Activated CD8-positive, alpha-beta T cell treated with anti-CD3 and anti-CD28 coated beads, Interleukin-2, amount 10 ng/mL, durations not matched to agents 7 days and 5 days (primary cell): Measurements from ENCODE around the gene ZNF493. TPM values are rescaled to one million over a fixed set of nuclear protein-coding genes. Genes with fewer than 3 reads are reported as not detected.

Source experiments
- ATAC-seq: fragments of 150-1000 bp; cut with Tn5 transposase; one replicate; pipeline ENCODE4 v1.10.0; 2021; ENCODE audit warnings: moderate library complexity
- CTCF ChIA-PET: fragments of 350-600 bp; sonication (Branson Sonifier 250); formaldehyde crosslinking; loops from one replicate; lab custom pipeline; 2021; ENCODE audit warnings: antibody characterized with exemption; lab: Charles Lee
- POLR2A ChIA-PET: fragments of 350-600 bp; sonication (Branson Sonifier 250); formaldehyde crosslinking; loops from one replicate; lab custom pipeline; 2021; ENCODE audit warnings: antibody characterized with exemption; lab: Charles Lee
- DNase-seq: peaks from one replicate; pipeline ENCODE4 v3.0.0-alpha.2; 2020
- H3K27ac Mint-ChIP-seq: one replicate; pipeline ENCODE4 v1.8.0; 2021; ENCODE audit warnings: mild to moderate bottlenecking, mixed read lengths
- H3K27me3 Mint-ChIP-seq: one replicate; pipeline ENCODE4 v1.8.0; 2021; ENCODE audit warnings: low read depth, mixed read lengths
- H3K36me3 Mint-ChIP-seq: one replicate; pipeline ENCODE4 v1.8.0; 2021; ENCODE audit warnings: low read depth, mixed read lengths
- H3K4me1 Mint-ChIP-seq: one replicate; pipeline ENCODE4 v1.8.0; 2021; ENCODE audit warnings: low read depth, mixed read lengths
- H3K4me3 Mint-ChIP-seq: one replicate; pipeline ENCODE4 v1.8.0; 2021; ENCODE audit warnings: mild to moderate bottlenecking, mixed read lengths
- H3K9me3 Mint-ChIP-seq: one replicate; pipeline ENCODE4 v1.8.0; 2022; ENCODE audit warnings: mixed read lengths; ENCODE audit not compliant: insufficient read depth
- total RNA-seq, 2 experiments: library from RNA; stranded (reverse); gene quantifications; one replicate each; pipeline ENCODE4 v1.2.3, GENCODE V29; 2021

Gene ZNF493
- total RNA-seq, 2 experiments from 2014 or later: 20.3 to 21.6 TPM

- Mint-ChIP-seq H3K36me3 (peaks cover 23% of the 10 kb centered on the region), H3K4me1 (peaks cover 9% of the 10 kb centered on the region), H3K9me3 (peaks cover 18% of the 10 kb centered on the region), H3K27ac (peak overlapping the region; percentile 89), H3K4me3 (peak overlapping the region; percentile 91), H3K27me3 (no peaks in the 10 kb centered on the region)
- ChIA-PET CTCF (interaction anchor here (0.5 to 1.4 kb wide), 3 partner anchors 42 to 284 kb away, joined by 3 to 4 read pairs (median 4); partner anchors contain the start of genes ZNF429 and ZNF708), POLR2A (interaction anchor here (0.6 to 2.1 kb wide), 7 partner anchors 12 to 304 kb away, joined by 3 to 15 read pairs (median 7); partner anchors contain the start of genes ZNF100, ZNF429, ZNF493 and ZNF708)
- DNase-seq (peak; percentile 83), ATAC-seq (peak; percentile 99)
Observed at GRCh38 chr19:21463449-21464105, 66.6 kb downstream of the ZNF493 start.

GRCh38 chr19:21466627-21467026, 69.7 kb downstream of the ZNF493 start:
- H3K27me3 Mint-ChIP-seq: no peaks in the 10 kb centered on the region
- ATAC-seq (no peak), DNase-seq (no peak)
- no peak overlapping the region for H3K27ac Mint-ChIP-seq
- POLR2A ChIA-PET: no interaction called here
- H3K4me3 Mint-ChIP-seq: no peak overlapping the region
- peaks cover 14% of the 10 kb centered on the region for H3K36me3 Mint-ChIP-seq
- H3K4me1 Mint-ChIP-seq: peaks cover 9% of the 10 kb centered on the region
- H3K9me3 Mint-ChIP-seq: peaks cover 12% of the 10 kb centered on the region
- CTCF ChIA-PET: no interaction called here

- H3K27ac Mint-ChIP-seq: no peak overlapping the region
- H3K9me3 Mint-ChIP-seq: no peaks in the 10 kb centered on the region
- peaks cover 3% of the 10 kb centered on the region for H3K36me3 Mint-ChIP-seq
- H3K27me3 Mint-ChIP-seq: no peaks in the 10 kb centered on the region
- DNase-seq (no peak), ATAC-seq (no peak)
- no peak overlapping the region for H3K4me3 Mint-ChIP-seq
- ChIA-PET CTCF (no interaction called here), POLR2A (no interaction called here)
- peaks cover under 1% of the 10 kb centered on the region for H3K4me1 Mint-ChIP-seq
Observed at GRCh38 chr19:21468791-21469190, 71.9 kb downstream of the ZNF493 start.

- CTCF ChIA-PET: no interaction called here
- Mint-ChIP-seq H3K4me1 (peaks cover 8% of the 10 kb centered on the region), H3K4me3 (no peak overlapping the region), H3K27ac (no peak overlapping the region), H3K27me3 (no peaks in the 10 kb centered on the region), H3K36me3 (peaks cover 6% of the 10 kb centered on the region), H3K9me3 (peaks cover 6% of the 10 kb centered on the region)
- POLR2A ChIA-PET: no interaction called here
- DNase-seq: no peak
- ATAC-seq: no peak
Observed at GRCh38 chr19:21472507-21472906, 75.6 kb downstream of the ZNF493 start.

GRCh38 chr19:21474671-21475181, 77.8 kb downstream of the ZNF493 start:
- CTCF ChIA-PET: interaction anchor here (0.9 kb wide), 1 partner anchor 9 kb away, joined by 4 read pairs; no protein-coding TSS in a partner anchor
- peak; percentile 100 for ATAC-seq

More at GRCh38 chr19:21474671-21475181, 77.8 kb downstream of the ZNF493 start:
- H3K27me3 Mint-ChIP-seq: no peaks in the 10 kb centered on the region
- peak overlapping the region; percentile 83 for H3K4me3 Mint-ChIP-seq
- H3K9me3 Mint-ChIP-seq: peaks cover 6% of the 10 kb centered on the region
- H3K36me3 Mint-ChIP-seq: peaks cover 6% of the 10 kb centered on the region
- peak overlapping the region; percentile 82 for H3K27ac Mint-ChIP-seq
- POLR2A ChIA-PET: interaction anchor here (0.6 to 3.1 kb wide), 10 partner anchors 11 to 1653 kb away, joined by 3 to 21 read pairs (median 3); partner anchors contain the start of genes ZNF429, ZNF43, ZNF493 and ZNF506
- peaks cover 8% of the 10 kb centered on the region for H3K4me1 Mint-ChIP-seq
- DNase-seq: peak; percentile 91

Other genes with a start within 250 kb of the ZNF493 start
- gene ZNF708, start 67.7 kb upstream of the ZNF493 start, total RNA-seq: 10 to 100 TPM; 16.4 to 17.0 TPM
- 10 to 100 TPM; 20.1 to 20.5 TPM for gene ZNF738, start 38.1 kb upstream of the ZNF493 start, total RNA-seq
- gene ZNF429, start 108.5 kb downstream of the ZNF493 start, total RNA-seq: 10 to 100 TPM; 13.0 to 14.0 TPM